ENCODE measurements around the gene P2RX1. TPM values are rescaled to one million over a fixed set of nuclear protein-coding genes. Genes with fewer than 3 reads are reported as not detected.

P2RX1 gene
- total and polyA plus RNA-seq, 2 donors (not counting 1 experiment from before 2014, with no cell fraction given), result 25.7 to 84.7 TPM

- DNase-seq, result peak; percentile 83
Measured at GRCh38 chr17:3964203-3965117, 48.2 kb upstream of the P2RX1 start, which contains the start of gene ATP2A3. Gene ATP2A3, minus strand, starts transcription at chr17:3964437. Its CDS starts 146 bp downstream, at chr17:3964291.

More at GRCh38 chr17:3964203-3965117, 48.2 kb upstream of the P2RX1 start, which contains the start of gene ATP2A3:
- H3K4me2 ChIP-seq (replicated peaks; ENCODE audit: low read depth, low read length, poor library complexity, severe bottlenecking), result peak within 1 kb of the TSS; percentile 95
- H3K27me3 ChIP-seq (replicated peaks in 1 of 4; ENCODE audit: control extremely low read depth in 1 of 4, control insufficient read depth in 3 of 4, insufficient read depth in 4 of 4, low read length in 3 of 4), result no peaks in the 10 kb centered on the region
- ChIA-PET CTCF (interaction anchor here (0.7 to 12.2 kb wide), 11 partner anchors 10 to 121 kb away, joined by 3 to 157 read pairs (median 8); partner anchors contain the start of genes NCBP3 and P2RX1), POLR2A (interaction anchor here (0.6 to 3.3 kb wide), 8 partner anchors 15 to 118 kb away, joined by 4 to 34 read pairs (median 7); partner anchors contain the start of genes NCBP3 and P2RX1)
- H3K27ac ChIP-seq (ENCODE audit: low read length in 2 of 2), result peak within 1 kb of the TSS; percentile 83 to 88
- no peaks in the 10 kb centered on the region for H3K9me3 ChIP-seq (ENCODE audit: control extremely low read depth in 1 of 3, control insufficient read depth in 2 of 3, insufficient read depth in 1 of 3, low read length in 2 of 3)
- Mint-ChIP-seq H3K4me3 (peak within 1 kb of the TSS; percentile 98), H3K9me3 (ENCODE audit: insufficient read depth) (no peaks in the 10 kb centered on the region), H3K27me3 (no peaks in the 10 kb centered on the region), H3K27ac (peak within 1 kb of the TSS; percentile 96), H3K4me1 (peaks cover 70% of the 10 kb centered on the region)
- under 1% methylated on average over 84 of the region's 92 CpGs for WGBS (ENCODE audit: insufficient coverage)
- peak within 1 kb of the TSS; percentile 94 for H3K9ac ChIP-seq (ENCODE audit: low read length)
- TF ChIP-seq EZH2 (IDR thresholded peaks at IDR 0.05; ENCODE audit: borderline replicate concordance, insufficient read depth, low read depth, low read length, poor library complexity, severe bottlenecking) (no peak), CTCF (IDR thresholded peaks at IDR 0.05) (no peak)
- H2AFZ ChIP-seq (ENCODE audit: insufficient read depth, low read depth, low read length, poor library complexity, severe bottlenecking), result peak within 1 kb of the TSS; percentile 38
- intact Hi-C loops (cut with micrococcal nuclease), result loop anchor here (1.0 to 5.0 kb wide), 4 partner anchors 20 to 983 kb away; partner anchors contain the start of genes NCBP3 and PFN1
- peak within 1 kb of the TSS; percentile 84 to 98 (median 92) for H3K4me3 ChIP-seq (ENCODE audit: control extremely low read depth in 1 of 5, extremely low read depth in 1 of 5, insufficient read depth in 1 of 5, low read depth in 2 of 5, low read length in 4 of 5)
- peaks cover 0 to 25% of the 10 kb centered on the region in 2 experiments for H3K36me3 ChIP-seq (replicated peaks in 1 of 2; ENCODE audit: control extremely low read depth in 1 of 2, control insufficient read depth in 1 of 2, extremely low read depth in 1 of 2, insufficient read depth in 2 of 2, low read length in 1 of 2)
- peaks cover 43% of the 10 kb centered on the region for H4K20me1 ChIP-seq (ENCODE audit: control insufficient read depth, insufficient read depth, low read length, poor library complexity, severe bottlenecking)
- H3K4me1 ChIP-seq (ENCODE audit: control insufficient read depth in 2 of 2, insufficient read depth in 2 of 2, low read length in 2 of 2), result peaks cover 69 to 85% of the 10 kb centered on the region in 2 donors
- peak; percentile 39 for ATAC-seq (ENCODE audit: low read depth)
- H3K79me2 ChIP-seq (ENCODE audit: control insufficient read depth, insufficient read depth, low read length), result peaks cover 58% of the 10 kb centered on the region
